ENCODE data around the gene GRIN2D.
A peak's percentile ranks its signal among the peaks of the same experiment; 100 is the strongest.

GRIN2D gene

GRCh38 chr19:48397263-48398101 is 4.0 kb downstream of the GRIN2D start:
- no peak for FAIRE-seq
- DNase-seq (ENCODE audit: low spot score): no peak

GRCh38 chr19:48398102-48398374 is 4.6 kb downstream of the GRIN2D start:
- FAIRE-seq: no peak
- DNase-seq (ENCODE audit: low spot score): no peak

GRCh38 chr19:48398375-48399235 is 5.1 kb downstream of the GRIN2D start:
- FAIRE-seq (no peak), DNase-seq (ENCODE audit: low spot score) (no peak)

- FAIRE-seq: peak; percentile 84
Measured at GRCh38 chr19:48400018-48400742, 6.7 kb downstream of the GRIN2D start.

GRCh38 chr19:48401287-48401686 is 7.8 kb downstream of the GRIN2D start:
- DNase-seq (ENCODE audit: low spot score): no peak
- no peak for FAIRE-seq

More at GRCh38 chr19:48400018-48400742, 6.7 kb downstream of the GRIN2D start:
- peak; percentile 70 for DNase-seq (ENCODE audit: low spot score)

GRCh38 chr19:48403606-48404005 is 10.1 kb downstream of the GRIN2D start:
- DNase-seq (ENCODE audit: low spot score) (peak; percentile 67), FAIRE-seq (no peak)

- DNase-seq (ENCODE audit: low spot score) (no peak), FAIRE-seq (no peak)
Measured at GRCh38 chr19:48405010-48405659, 11.7 kb downstream of the GRIN2D start.

- FAIRE-seq (no peak), DNase-seq (ENCODE audit: low spot score) (no peak)
Measured at GRCh38 chr19:48405850-48406249, 12.4 kb downstream of the GRIN2D start.

- no peak for FAIRE-seq
- DNase-seq (ENCODE audit: low spot score): no peak
Measured at GRCh38 chr19:48413879-48414587, 20.6 kb downstream of the GRIN2D start.

- no peak for FAIRE-seq
- peak; percentile 61 for DNase-seq (ENCODE audit: low spot score)
Measured at GRCh38 chr19:48415395-48415794, 21.9 kb downstream of the GRIN2D start.

GRCh38 chr19:48415806-48416221 is 22.3 kb downstream of the GRIN2D start:
- no peak for FAIRE-seq
- DNase-seq (ENCODE audit: low spot score): no peak

GRCh38 chr19:48417421-48417820 is 24.0 kb downstream of the GRIN2D start:
- no peak for DNase-seq (ENCODE audit: low spot score)
- no peak for FAIRE-seq

- DNase-seq (ENCODE audit: low spot score) (no peak), FAIRE-seq (no peak)
Measured at GRCh38 chr19:48418317-48419064, 25.0 kb downstream of the GRIN2D start.

GRCh38 chr19:48419158-48419920 is 25.9 kb downstream of the GRIN2D start:
- FAIRE-seq: peak; percentile 44
- peak; percentile 84 for DNase-seq (ENCODE audit: low spot score)

GRCh38 chr19:48421548-48421947 is 28.1 kb downstream of the GRIN2D start:
- no peak for DNase-seq (ENCODE audit: low spot score)

GRCh38 chr19:48424694-48425219 is 31.3 kb downstream of the GRIN2D start:
- FAIRE-seq: no peak
- peak; percentile 84 for DNase-seq (ENCODE audit: low spot score)

More at GRCh38 chr19:48421548-48421947, 28.1 kb downstream of the GRIN2D start:
- no peak for FAIRE-seq

GRCh38 chr19:48428670-48429069 is 35.2 kb downstream of the GRIN2D start:
- DNase-seq (ENCODE audit: low spot score) (no peak), FAIRE-seq (no peak)

- FAIRE-seq: no peak
- no peak for DNase-seq (ENCODE audit: low spot score)
Measured at GRCh38 chr19:48433337-48433736, 39.9 kb downstream of the GRIN2D start.

- DNase-seq (ENCODE audit: low spot score): no peak
- FAIRE-seq: no peak
Measured at GRCh38 chr19:48436586-48436985, 43.1 kb downstream of the GRIN2D start.
